IMR-90 (cell line): ENCODE data around the gene SPRYD7. TPM values are rescaled to one million over a fixed set of nuclear protein-coding genes. Genes with fewer than 3 reads are reported as not detected.

ENCODE experiments used
- ATAC-seq: fragments of 200-7000 bp; cut with Tn5 transposase; 2 replicates; pipeline ENCODE4 v1.9.1; 2020; ENCODE audit warnings: low read depth, mild to moderate bottlenecking, moderate library complexity
- BruUV-seq: library from RNA; stranded (reverse); fragments of 400-500 nt; replicated peaks from 2 replicates; lab custom pipeline; 2021; lab: Mats Ljungman, UMichigan
- CTCF ChIA-PET: fragments of 300-600 bp; formaldehyde crosslinking; extraction: SDS; loops from one replicate; lab custom pipeline; 2021; ENCODE audit warnings: antibody characterized with exemption; lab: Yijun Ruan, JAX
- POLR2A ChIA-PET: fragments of 300-600 bp; sonication (Branson Sonifier 250); formaldehyde crosslinking; loops from one replicate; lab custom pipeline; 2022; ENCODE audit warnings: antibody characterized with exemption; ENCODE audit not compliant: unreplicated experiment; lab: Charles Lee
- DNase-seq: peaks from one replicate; pipeline ENCODE4 v3.0.0; 2013
- H2AFZ ChIP-seq: replicated peaks from 2 replicates; pipeline ENCODE3; 2013; ENCODE audit warnings: low read length, mild to moderate bottlenecking; ENCODE audit not compliant: poor library complexity
- H2AK5ac ChIP-seq: 2 replicates; pipeline ENCODE4 v1.6.1; 2013; ENCODE audit warnings: low read depth, low read length, inconsistent platforms
- H2AK9ac ChIP-seq: replicated peaks from 2 replicates; pipeline ENCODE3; 2013; ENCODE audit warnings: mild to moderate bottlenecking, low read depth, low read length, moderate library complexity; ENCODE audit not compliant: poor library complexity
- H2BK120ac ChIP-seq: 2 replicates; pipeline ENCODE4 v1.6.1; 2013; ENCODE audit warnings: low read depth, low read length, inconsistent platforms
- H2BK15ac ChIP-seq: 3 replicates; pipeline ENCODE4 v1.6.1; 2013; ENCODE audit warnings: low read depth, low read length, inconsistent platforms
- H2BK20ac ChIP-seq: 2 replicates; pipeline ENCODE4 v1.6.1; 2013; ENCODE audit warnings: low read depth, mild to moderate bottlenecking, inconsistent platforms, low read length, moderate library complexity
- H2BK5ac ChIP-seq: 2 replicates; pipeline ENCODE4 v1.6.1; 2013; ENCODE audit warnings: mild to moderate bottlenecking, low read depth, low read length, inconsistent platforms; ENCODE audit not compliant: poor library complexity, severe bottlenecking
- H3K14ac ChIP-seq: replicated peaks from 2 replicates; pipeline ENCODE4 v1.6.1; 2013; ENCODE audit warnings: low read depth, low read length, inconsistent platforms
- H3K18ac ChIP-seq: 2 replicates; pipeline ENCODE4 v1.6.1; 2013; ENCODE audit warnings: low read depth, low read length, control low read depth
- H3K23ac ChIP-seq: 2 replicates; pipeline ENCODE4 v1.6.1; 2013; ENCODE audit warnings: low read depth, low read length, inconsistent platforms
- H3K27ac ChIP-seq: 2 replicates; pipeline ENCODE4 v1.5.1; 2013; ENCODE audit warnings: mild to moderate bottlenecking, control low read depth, low read length; ENCODE audit not compliant: insufficient read depth
- H3K27me3 ChIP-seq: 2 replicates; pipeline ENCODE4 v1.6.1; 2013; ENCODE audit warnings: low read length; ENCODE audit not compliant: control insufficient read depth, insufficient read depth
- H3K36me3 ChIP-seq: 2 replicates; pipeline ENCODE4 v1.6.1; 2013; ENCODE audit warnings: low read length, mixed read lengths; ENCODE audit not compliant: control insufficient read depth, insufficient read depth
- H3K4ac ChIP-seq: 2 replicates; pipeline ENCODE4 v1.6.1; 2013; ENCODE audit warnings: low read depth, low read length, inconsistent platforms
- H3K4me1 ChIP-seq: 2 replicates; pipeline ENCODE4 v1.6.1; 2013; ENCODE audit warnings: low read length, mixed read lengths; ENCODE audit not compliant: control insufficient read depth, insufficient read depth
- H3K4me2 ChIP-seq: 2 replicates; pipeline ENCODE4 v1.6.1; 2013; ENCODE audit warnings: low read depth, mild to moderate bottlenecking, control low read depth, low read length, moderate library complexity
- H3K4me3 ChIP-seq: 2 replicates; pipeline ENCODE4 v1.5.1; 2013; ENCODE audit warnings: low read depth, mild to moderate bottlenecking, control low read depth, low read length, moderate library complexity; ENCODE audit not compliant: insufficient read depth
- H3K56ac ChIP-seq: 2 replicates; pipeline ENCODE4 v1.6.1; 2013; ENCODE audit warnings: low read length, inconsistent platforms; ENCODE audit not compliant: insufficient read depth; ENCODE audit errors: extremely low read depth
- H3K79me1 ChIP-seq, 2 experiments: 2 replicates each; pipeline ENCODE4 v1.6.1; 2013; ENCODE audit warnings: low read length in 2 of 2, inconsistent platforms in 1 of 2, low read depth in 1 of 2
- H3K9ac ChIP-seq: 2 replicates; pipeline ENCODE4 v1.6.1; 2013; ENCODE audit warnings: low read depth, low read length, control low read depth
- H3K9me1 ChIP-seq: 2 replicates; pipeline ENCODE4 v1.6.1; 2013; ENCODE audit warnings: low read length, inconsistent platforms; ENCODE audit not compliant: insufficient read depth
- H3K9me3 ChIP-seq: 2 replicates; pipeline ENCODE4 v1.6.1; 2013; ENCODE audit warnings: low read length; ENCODE audit not compliant: control insufficient read depth, insufficient read depth
- H4K20me1 ChIP-seq: 2 replicates; pipeline ENCODE4 v1.6.1; 2013; ENCODE audit warnings: low read length, inconsistent platforms; ENCODE audit not compliant: insufficient read depth
- H4K5ac ChIP-seq: 2 replicates; pipeline ENCODE4 v1.6.1; 2013; ENCODE audit warnings: mild to moderate bottlenecking, low read depth, low read length, control low read depth
- H4K8ac ChIP-seq, 2 experiments: 2 replicates each; pipeline ENCODE4 v1.6.1; 2013; ENCODE audit warnings: low read depth in 2 of 2, low read length in 2 of 2, control low read depth in 1 of 2, inconsistent platforms in 1 of 2
- H4K91ac ChIP-seq: 2 replicates; pipeline ENCODE4 v1.6.1; 2013; ENCODE audit warnings: low read depth, low read length, inconsistent platforms; ENCODE audit not compliant: insufficient read depth
- BHLHE40 ChIP-seq: fragments of 150-350 bp; IDR thresholded peaks from 2 replicates; pipeline ENCODE4 v1.6.1; 2016; ENCODE audit warnings: mild to moderate bottlenecking, low read depth, low read length
- CEBPB ChIP-seq: IDR thresholded peaks from 2 replicates; pipeline ENCODE4 v1.6.1; 2012; ENCODE audit warnings: low read depth, low read length, improper control_type of control experiment
- CHD1 ChIP-seq: IDR thresholded peaks from 2 replicates; pipeline ENCODE4 v1.6.1; 2012; ENCODE audit warnings: low read depth, low read length, improper control_type of control experiment
- CTCF ChIP-seq: conservative IDR thresholded peaks from 2 replicates; pipeline ENCODE4 v1.5.1; 2012; ENCODE audit warnings: mild to moderate bottlenecking, low read depth, low read length, improper control_type of control experiment
- ELK1 ChIP-seq: fragments of 150-350 bp; IDR thresholded peaks from 2 replicates; pipeline ENCODE4 v1.6.1; 2016; ENCODE audit warnings: low read depth, mild to moderate bottlenecking, low read length, moderate library complexity, borderline replicate concordance
- FOS ChIP-seq: fragments of 150-350 bp; IDR thresholded peaks from 2 replicates; pipeline ENCODE4 v1.6.1; 2016; ENCODE audit warnings: low read depth, low read length
- MAFK ChIP-seq: IDR thresholded peaks from 2 replicates; pipeline ENCODE4 v1.6.1; 2012; ENCODE audit warnings: low read depth, low read length, improper control_type of control experiment
- MAZ ChIP-seq: IDR thresholded peaks from 2 replicates; pipeline ENCODE4 v1.6.1; 2012; ENCODE audit warnings: low read depth, mild to moderate bottlenecking, low read length, improper control_type of control experiment, moderate library complexity, borderline replicate concordance
- MXI1 ChIP-seq: IDR thresholded peaks from 2 replicates; pipeline ENCODE4 v1.6.1; 2012; ENCODE audit warnings: low read depth, mild to moderate bottlenecking, low read length, moderate library complexity, borderline replicate concordance
- NFE2L2 ChIP-seq: fragments of 150-350 bp; IDR thresholded peaks from 2 replicates; pipeline ENCODE4 v1.6.1; 2016; ENCODE audit warnings: low read depth, mild to moderate bottlenecking, low read length
- POLR2A ChIP-seq: IDR thresholded peaks from 2 replicates; pipeline ENCODE4 v1.6.1; 2012; ENCODE audit warnings: mild to moderate bottlenecking, low read depth, low read length
- RAD21 ChIP-seq: IDR thresholded peaks from 2 replicates; pipeline ENCODE4 v1.6.1; 2012; ENCODE audit warnings: low read length, improper control_type of control experiment
- RCOR1 ChIP-seq: IDR thresholded peaks from 2 replicates; pipeline ENCODE4 v1.6.1; 2012; ENCODE audit warnings: mild to moderate bottlenecking, low read length, improper control_type of control experiment; ENCODE audit not compliant: insufficient replicate concordance
- RFX5 ChIP-seq: IDR thresholded peaks from 2 replicates; pipeline ENCODE4 v1.8.0; 2012; ENCODE audit warnings: low read depth, mild to moderate bottlenecking, low read length, moderate library complexity
- SMC3 ChIP-seq: fragments of 150-350 bp; IDR thresholded peaks from 2 replicates; pipeline ENCODE4 v1.6.1; 2016; ENCODE audit warnings: low read depth, mild to moderate bottlenecking, antibody characterized with exemption, low read length, moderate library complexity
- WGBS, 2 experiments: methylation state at CpG; one replicate each; pipeline versions ENCODE4 v1.1.5 to v1.1.7; 2013; ENCODE audit warnings: missing lambda C conversion rate in 2 of 2; ENCODE audit not compliant: insufficient read length in 1 of 2; ENCODE audit errors: extremely low coverage in 2 of 2; 5-methylcytosine and 5-hydroxymethylcytosine counted together
- dilution Hi-C: fragments of 300-500 bp; cut with HindIII; formaldehyde crosslinking; loops from one replicate; pipeline ENCODE4 v1.14.3; 2018; ENCODE audit warnings: low sequenced_read_pairs; ENCODE audit not compliant: unreplicated experiment
- in situ Hi-C: fragments of 300-500 bp; cut with MboI; formaldehyde crosslinking; loops from 3 replicates; pipeline ENCODE4 v1.14.3; 2019; ENCODE audit warnings: low sequenced_read_pairs, inconsistent platforms, mixed read lengths
- intact Hi-C: fragments of 100-400 bp; cut with micrococcal nuclease; formaldehyde crosslinking; loops from 2 replicates; pipeline ENCODE4 v1.10.0; 2022
- polyA plus RNA-seq, 3 experiments: library from polyadenylated mRNA; depleted of rRNA; stranded (reverse); fragments of >200 nt; gene quantifications; 2 replicates each; pipeline ENCODE4 v1.2.3, GENCODE V29; 2012; ENCODE audit warnings: low replicate concordance in 1 of 3
- total RNA-seq: library from RNA; depleted of rRNA; stranded (reverse); fragments of >200 nt; gene quantifications from 2 replicates; pipeline ENCODE4 v1.2.3, GENCODE V29; 2012
- TF ChIP-seq, protein P1 (sequence below): fragments of 150-350 bp; IDR thresholded peaks from 2 replicates; pipeline ENCODE4 v1.6.1; 2017; ENCODE audit warnings: mild to moderate bottlenecking, antibody characterized with exemption, low read length, low read depth

The SPRYD7 gene
- total and polyA plus RNA-seq, 2 of the 4 experiments (the other 2 are of a cell fraction) = 5.6 to 20.2 TPM

DNA sequence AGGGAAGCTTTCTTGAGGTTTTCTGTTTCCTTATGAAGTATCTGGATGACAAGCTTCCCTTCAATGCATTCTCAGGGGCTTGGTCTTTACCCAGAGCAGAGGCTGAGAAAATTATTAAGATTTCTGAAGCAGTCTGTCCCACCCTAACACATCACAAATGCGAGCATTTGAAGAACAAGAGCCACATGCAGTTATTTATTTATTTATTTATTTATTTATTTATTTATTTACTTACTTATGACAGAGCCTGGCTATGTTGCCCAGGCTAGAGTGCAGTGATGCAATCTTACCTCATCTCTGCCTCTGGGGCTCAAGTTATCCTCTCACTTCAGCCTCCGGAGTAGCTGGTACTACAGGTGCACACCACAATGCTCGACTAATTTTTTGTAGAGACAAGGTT, 38.4 kb downstream of the SPRYD7 start:
- Histone ChIP-seq H3K4ac (no peak overlapping the region), H3K36me3 (no peaks in the 10 kb centered on the region), H3K9me1 (no peaks in the 10 kb centered on the region), H2BK20ac (no peak overlapping the region), H3K9ac (no peak overlapping the region), H3K4me1 (no peaks in the 10 kb centered on the region), H2BK15ac (no peak overlapping the region), H4K8ac (no peak overlapping the region), H2BK120ac (no peak overlapping the region), H4K5ac (no peak overlapping the region), H3K23ac (no peak overlapping the region), H3K14ac (no peak overlapping the region), H3K27ac (no peak overlapping the region), H2AK9ac (no peak overlapping the region), H2AFZ (no peak overlapping the region), H3K79me1 (no peaks in the 10 kb centered on the region), H2BK5ac (no peak overlapping the region), H3K18ac (no peak overlapping the region), H3K56ac (no peak overlapping the region), H3K27me3 (no peaks in the 10 kb centered on the region), H2AK5ac (no peak overlapping the region), H3K9me3 (no peaks in the 10 kb centered on the region), H4K91ac (no peak overlapping the region), H3K4me3 (no peak overlapping the region), H4K20me1 (no peaks in the 10 kb centered on the region), H3K4me2 (no peak overlapping the region)
- in situ Hi-C loops (no loop called here), intact Hi-C loops (no loop called here), dilution Hi-C loops (no loop called here)
- CTCF ChIA-PET = no interaction called here
- 63% methylated on average over 2 of the region's 3 CpGs; no CpG with 5 or more reads in 1 of the 2 experiments for WGBS, 2 experiments
- DNase-seq (no peak), ATAC-seq (no peak)
- BruUV-seq = no TSS peak
- TF ChIP-seq SMC3 (no peak), CHD1 (no peak), MAZ (no peak), POLR2A (no peak), ELK1 (no peak), MAFK (no peak), BHLHE40 (no peak), FOS (no peak), CTCF (no peak), MXI1 (no peak), RAD21 (no peak), RFX5 (no peak), NFE2L2 (no peak), CEBPB (no peak), RCOR1 (no peak)
- TF ChIP-seq, protein P1, sequence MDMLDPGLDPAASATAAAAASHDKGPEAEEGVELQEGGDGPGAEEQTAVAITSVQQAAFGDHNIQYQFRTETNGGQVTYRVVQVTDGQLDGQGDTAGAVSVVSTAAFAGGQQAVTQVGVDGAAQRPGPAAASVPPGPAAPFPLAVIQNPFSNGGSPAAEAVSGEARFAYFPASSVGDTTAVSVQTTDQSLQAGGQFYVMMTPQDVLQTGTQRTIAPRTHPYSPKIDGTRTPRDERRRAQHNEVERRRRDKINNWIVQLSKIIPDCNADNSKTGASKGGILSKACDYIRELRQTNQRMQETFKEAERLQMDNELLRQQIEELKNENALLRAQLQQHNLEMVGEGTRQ = no peak
- POLR2A ChIA-PET = no interaction called here
